Mammary epithelial cell (primary cell): Measurements from ENCODE around the gene KCNJ14.

Experiments
- CTCF ChIP-seq, 2 donors: IDR thresholded peaks in 1 of 2; conservative IDR thresholded peaks in 1 of 2; 2 replicates each; pipeline ENCODE4 v1.5.1; 2011 to 2012; ENCODE audit warnings: inconsistent platforms in 2 of 2, low read length in 2 of 2, mild to moderate bottlenecking in 2 of 2, control low read depth in 1 of 2, low read depth in 1 of 2; ENCODE audit not compliant: insufficient read depth in 1 of 2; ENCODE audit errors: extremely low read depth in 1 of 2
- EZH2 ChIP-seq: IDR thresholded peaks from 2 replicates; pipeline ENCODE4 v1.6.1; 2012; ENCODE audit warnings: low read length, inconsistent platforms, borderline replicate concordance

GRCh38 chr19:48508729-48509411, 53.5 kb downstream of the KCNJ14 start:
- no peak for TF ChIP-seq EZH2
- no peak for TF ChIP-seq CTCF (conservative IDR thresholded peaks at IDR 0.05 in 1 of 2, IDR thresholded peaks at IDR 0.05 in 1 of 2; ENCODE audit: extremely low read depth in 1 of 2, insufficient read depth in 1 of 2, low read depth in 1 of 2, low read length in 2 of 2)
